Skeletal muscle satellite cell (primary cell): ENCODE measurements around the gene ZBTB3.
"Not testable (repeated sequence)": the region's sequence is repeated elsewhere in the genome, so short reads cannot be mapped to it uniquely, and the experiment has no call there.

Source experiments
- H3K27me3 ChIP-seq: 2 replicates; pipeline ENCODE4 v1.7.0; 2013; ENCODE audit warnings: low read length; ENCODE audit not compliant: control insufficient read depth, insufficient read depth
- H3K36me3 ChIP-seq: 2 replicates; pipeline ENCODE4 v1.7.0; 2013; ENCODE audit warnings: mild to moderate bottlenecking, control low read depth, low read length; ENCODE audit not compliant: insufficient read depth
- H3K4me1 ChIP-seq: 2 replicates; pipeline ENCODE4 v1.7.0; 2013; ENCODE audit warnings: low read length; ENCODE audit not compliant: control insufficient read depth, insufficient read depth
- H3K4me2 ChIP-seq: 2 replicates; pipeline ENCODE4 v1.7.0; 2013; ENCODE audit warnings: mild to moderate bottlenecking, low read length
- H3K4me3 ChIP-seq: 2 replicates; pipeline ENCODE4 v1.7.0; 2013; ENCODE audit warnings: low read length
- H3K9ac ChIP-seq: 2 replicates; pipeline ENCODE4 v1.7.0; 2013; ENCODE audit warnings: mild to moderate bottlenecking, low read depth, low read length, moderate library complexity
- H3K9me3 ChIP-seq: replicated peaks from 2 replicates; pipeline ENCODE4 v1.7.0; 2013; ENCODE audit warnings: mild to moderate bottlenecking, control low read depth, low read length

Gene ZBTB3

DNA sequence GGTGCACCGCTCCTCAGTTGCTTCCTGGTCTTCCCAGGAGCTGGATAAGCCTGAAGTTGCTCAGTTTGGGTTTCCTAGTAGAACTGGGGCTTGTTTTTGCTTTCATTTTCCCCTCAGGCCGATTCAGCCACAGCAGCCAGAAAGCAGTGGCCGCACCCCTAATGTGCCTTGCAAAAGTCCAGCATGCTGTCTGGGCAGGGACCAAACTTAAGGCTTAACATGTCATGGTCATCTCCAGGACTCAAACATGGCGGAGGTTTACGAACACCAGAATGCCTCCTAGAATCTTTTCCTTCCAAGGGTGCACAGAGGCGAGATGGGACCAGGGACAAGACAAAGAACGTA lies 44.0 kb downstream of the ZBTB3 start:
- Histone ChIP-seq H3K36me3 (peaks cover 44% of the 10 kb centered on the region), H3K27me3 (no peaks in the 10 kb centered on the region), H3K4me1 (peaks cover 33% of the 10 kb centered on the region), H3K4me3 (peak overlapping the region; percentile 68), H3K4me2 (peak overlapping the region; percentile 87), H3K9me3 (no peaks in the 10 kb centered on the region), H3K9ac (peak overlapping the region; percentile 90)

DNA sequence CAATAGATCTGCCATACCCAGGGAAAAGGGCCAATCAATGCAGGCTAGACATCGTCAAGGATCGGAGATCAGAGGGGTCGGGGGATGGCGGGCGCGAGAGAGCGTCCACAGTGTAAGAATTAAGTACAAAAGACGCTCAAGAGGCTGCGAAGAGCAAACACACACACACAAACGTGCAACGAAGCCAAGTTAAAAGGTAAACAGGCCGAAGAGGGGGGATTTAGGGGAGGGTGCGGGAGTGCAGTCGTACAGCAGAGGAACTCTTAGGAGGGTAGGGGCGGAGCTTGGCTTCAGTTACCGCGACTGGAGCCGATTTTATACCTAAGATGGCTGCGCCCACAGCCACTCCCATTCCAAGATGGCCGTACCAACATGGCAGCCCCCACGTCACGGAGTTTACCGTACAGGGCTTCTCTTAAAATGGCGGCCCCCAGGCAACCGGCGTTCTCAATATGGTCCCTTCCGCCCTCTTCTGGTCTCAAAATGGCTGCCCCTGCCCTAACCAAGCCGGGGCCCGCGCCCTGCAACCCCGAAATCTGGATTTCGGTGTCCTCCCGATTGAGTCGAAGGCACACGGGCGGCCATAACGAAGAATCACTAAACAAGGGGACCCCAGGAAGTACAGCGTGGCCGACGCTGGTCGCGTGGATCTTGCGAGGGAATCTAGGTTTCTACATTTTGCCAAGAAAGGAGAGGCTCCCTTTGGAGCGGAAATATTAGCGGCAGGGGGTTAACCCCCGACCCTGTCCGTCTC lies 44.5 kb downstream of the ZBTB3 start:
- H3K4me1 ChIP-seq, result peaks cover 33% of the 10 kb centered on the region
- peak overlapping the region; percentile 87 for H3K4me2 ChIP-seq
- H3K27me3 ChIP-seq, result no peaks in the 10 kb centered on the region
- H3K9ac ChIP-seq, result peak overlapping the region; percentile 90
- peak overlapping the region; percentile 69 for H3K4me3 ChIP-seq
- H3K36me3 ChIP-seq, result peaks cover 39% of the 10 kb centered on the region
- no peaks in the 10 kb centered on the region for H3K9me3 ChIP-seq

- Histone ChIP-seq H3K36me3 (peaks cover 34% of the 10 kb centered on the region), H3K9ac (peak overlapping the region; percentile 90), H3K4me3 (peak overlapping the region; percentile 69), H3K27me3 (no peaks in the 10 kb centered on the region), H3K9me3 (no peaks in the 10 kb centered on the region), H3K4me1 (peaks cover 33% of the 10 kb centered on the region), H3K4me2 (peak overlapping the region; percentile 87)
These were observed 45.2 kb downstream of the ZBTB3 start for GRCh38 chr11:62708793-62709192.

GRCh38 chr11:62708392-62708791 lies 45.6 kb downstream of the ZBTB3 start:
- peaks cover 30% of the 10 kb centered on the region for H3K36me3 ChIP-seq
- peak overlapping the region; percentile 90 for H3K9ac ChIP-seq
- peaks cover 33% of the 10 kb centered on the region for H3K4me1 ChIP-seq
- H3K27me3 ChIP-seq, result no peaks in the 10 kb centered on the region
- H3K4me2 ChIP-seq, result peak overlapping the region; percentile 87
- H3K4me3 ChIP-seq, result no peak overlapping the region
- H3K9me3 ChIP-seq, result no peaks in the 10 kb centered on the region

GRCh38 chr11:62707277-62707861 lies 46.6 kb downstream of the ZBTB3 start, which contains the start of the genes BSCL2 and GNG3:
Gene BSCL2, minus strand, starts transcription at chr11:62707424. Its CDS starts 229 bp downstream, at chr11:62707195.
Gene GNG3, plus strand, starts transcription at chr11:62707676. Its CDS starts 620 bp downstream, at chr11:62708296.
- H3K9me3 ChIP-seq, result no peaks in the 10 kb centered on the region
- H3K9ac ChIP-seq, result peak within 1 kb of the TSS; percentile 90
- H3K4me2 ChIP-seq, result peak within 1 kb of the TSS; percentile 91
- H3K27me3 ChIP-seq, result no peaks in the 10 kb centered on the region
- peaks cover 20% of the 10 kb centered on the region for H3K36me3 ChIP-seq
- peak within 1 kb of the TSS; percentile 70 for H3K4me3 ChIP-seq
- peaks cover 33% of the 10 kb centered on the region for H3K4me1 ChIP-seq

GRCh38 chr11:62706850-62707247 lies 47.1 kb downstream of the ZBTB3 start:
- Histone ChIP-seq H3K9ac (no peak overlapping the region), H3K36me3 (peaks cover 16% of the 10 kb centered on the region), H3K4me2 (peak overlapping the region; percentile 91), H3K4me3 (peak overlapping the region; percentile 70), H3K9me3 (no peaks in the 10 kb centered on the region), H3K4me1 (peaks cover 33% of the 10 kb centered on the region), H3K27me3 (no peaks in the 10 kb centered on the region)

GRCh38 chr11:62705880-62706849 lies 47.8 kb downstream of the ZBTB3 start:
- H3K9ac ChIP-seq, result peak overlapping the region; percentile 78
- peaks cover 33% of the 10 kb centered on the region for H3K4me1 ChIP-seq
- no peaks in the 10 kb centered on the region for H3K27me3 ChIP-seq
- H3K9me3 ChIP-seq, result no peaks in the 10 kb centered on the region
- peak overlapping the region; percentile 91 for H3K4me2 ChIP-seq
- H3K36me3 ChIP-seq, result peaks cover 13% of the 10 kb centered on the region
- H3K4me3 ChIP-seq, result peak overlapping the region; percentile 92

- peaks cover 11% of the 10 kb centered on the region for H3K36me3 ChIP-seq
- peak overlapping the region; percentile 87 for H3K4me2 ChIP-seq
- no peaks in the 10 kb centered on the region for H3K27me3 ChIP-seq
- H3K9me3 ChIP-seq, result no peaks in the 10 kb centered on the region
- peaks cover 32% of the 10 kb centered on the region for H3K4me1 ChIP-seq
- H3K9ac ChIP-seq, result peak overlapping the region; percentile 78
- peak overlapping the region; percentile 92 for H3K4me3 ChIP-seq
These were observed 48.5 kb downstream of the ZBTB3 start for GRCh38 chr11:62705413-62705812.

- not testable (repeated sequence) for H3K27me3 ChIP-seq, H3K4me3 ChIP-seq, H3K36me3 ChIP-seq, H3K4me2 ChIP-seq, H3K9me3 ChIP-seq, H3K9ac ChIP-seq
- H3K4me1 ChIP-seq, result peaks cover 20% of the 10 kb centered on the region
These were observed 50.0 kb downstream of the ZBTB3 start for GRCh38 chr11:62703921-62704320.

DNA sequence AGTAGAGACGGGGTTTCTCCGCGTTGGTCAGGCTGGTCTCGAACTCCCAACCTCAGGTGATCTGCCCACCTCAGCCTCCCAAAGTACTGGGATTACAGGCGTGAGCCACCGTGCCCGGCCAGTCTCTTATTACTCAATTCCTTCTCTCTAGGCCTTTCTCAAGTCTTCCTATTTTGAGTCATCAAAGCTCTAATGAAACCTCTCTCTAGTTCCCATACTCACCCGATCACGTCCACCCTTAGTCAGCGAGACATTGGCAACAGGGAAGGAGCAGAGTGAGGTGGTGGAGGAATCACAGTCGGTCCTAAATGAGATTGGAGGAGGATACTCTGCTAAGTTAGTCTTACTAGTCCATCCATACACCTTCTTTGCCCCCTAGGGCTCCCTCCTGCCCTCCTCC lies 51.7 kb downstream of the ZBTB3 start:
- Histone ChIP-seq H3K4me1 (peaks cover 14% of the 10 kb centered on the region), H3K36me3 (peaks cover 10% of the 10 kb centered on the region), H3K4me2 (no peak overlapping the region), H3K9me3 (no peaks in the 10 kb centered on the region), H3K9ac (no peak overlapping the region), H3K4me3 (no peak overlapping the region), H3K27me3 (no peaks in the 10 kb centered on the region)
